Esophagus squamous epithelium (tissue), 4 donors: ENCODE measurements around the gene SARM1.

Source experiments
- CTCF ChIP-seq, 6 experiments: fragments of 450-650 bp in 4 of 6; fragments of 200-600 bp in 2 of 6; sonication (generic) in 2 of 6; IDR thresholded peaks; one replicate each; pipeline ENCODE4 v1.5.1; 2016 to 2019; ENCODE audit warnings: antibody characterized with exemption in 6 of 6, mild to moderate bottlenecking in 4 of 6, moderate library complexity in 4 of 6
- POLR2A ChIP-seq, 4 donors: fragments of 450-650 bp; IDR thresholded peaks; one replicate each; pipeline ENCODE4 v1.6.1; 2017; ENCODE audit warnings: antibody characterized with exemption in 4 of 4, mild to moderate bottlenecking in 4 of 4, moderate library complexity in 3 of 4

- TF ChIP-seq CTCF (IDR thresholded peaks at IDR 0.05) (peak in 2 of 6 experiments; percentile 13 to 30), POLR2A (IDR thresholded peaks at IDR 0.05) (no peak)
These were observed 9.8 kb downstream of the SARM1 start for GRCh38 chr17:28381141-28381825.
